Activated gamma-delta T cell (primary cell): ENCODE measurements around the gene TM4SF20.

Experiments used
- DNase-seq: peaks from one replicate; lab custom pipeline; 2025; lab: John Stamatoyannopoulos, UW

TM4SF20 gene

DNA sequence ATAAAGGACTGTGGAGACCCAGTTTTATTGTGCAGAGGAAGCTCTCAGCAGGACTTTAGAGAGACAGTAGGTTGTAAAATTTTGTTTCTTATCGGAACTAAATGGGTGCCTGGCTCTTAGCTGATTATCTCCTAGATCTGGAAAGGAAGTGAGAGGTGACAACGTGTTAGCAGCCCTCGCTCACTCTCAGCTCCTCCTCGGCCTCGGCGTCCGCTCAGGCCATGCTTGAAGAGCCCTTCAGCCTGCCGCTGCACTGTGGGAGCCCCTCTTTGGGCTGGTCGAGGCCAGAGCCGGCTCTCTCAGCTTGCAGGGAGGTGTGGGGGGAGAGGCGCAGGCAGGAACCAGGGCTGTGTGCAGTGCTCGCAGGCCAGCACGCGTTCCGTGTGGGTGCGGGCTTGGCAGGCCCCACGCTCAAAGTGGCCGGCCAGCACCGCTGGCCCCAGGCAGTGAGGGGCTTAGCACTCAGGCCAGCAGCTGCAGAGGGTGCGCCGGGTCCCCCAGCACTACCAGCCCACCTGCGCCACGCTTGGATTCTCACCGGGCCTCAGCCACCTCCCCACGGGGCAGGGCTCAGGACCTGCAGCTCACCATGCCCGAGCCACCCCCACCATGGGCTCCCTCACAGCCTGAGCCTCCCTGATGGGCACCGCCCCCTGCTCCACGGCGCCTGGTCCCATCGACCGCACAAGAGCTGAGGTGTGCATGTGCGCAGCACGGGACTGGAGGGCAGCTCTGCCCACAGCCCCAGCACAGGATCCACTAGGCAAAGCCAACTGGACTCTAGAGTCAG is 58.6 kb downstream of the TM4SF20 start:
- DNase-seq = no peak

GRCh38 chr2:227317834-227318233 is 61.3 kb downstream of the TM4SF20 start:
- DNase-seq = no peak

DNA sequence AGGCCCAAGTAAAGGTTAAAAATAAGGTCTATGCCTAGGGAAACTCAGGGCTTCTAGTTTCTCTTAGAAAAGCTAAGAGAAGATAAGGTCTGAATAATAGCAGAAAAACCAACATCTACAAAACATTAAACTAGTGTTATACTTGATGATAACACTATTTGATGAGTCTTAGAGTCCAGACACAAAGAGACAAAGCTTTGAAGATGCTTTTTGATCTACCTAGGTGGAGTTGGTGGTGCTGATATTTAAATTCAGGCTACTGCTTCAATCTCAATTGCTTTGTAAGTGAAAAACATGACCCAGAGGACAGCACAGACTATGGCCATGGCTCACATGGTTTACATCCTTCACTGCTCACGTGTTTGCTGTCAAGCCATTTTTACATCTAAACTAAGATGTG is 65.8 kb downstream of the TM4SF20 start:
- DNase-seq = no peak

GRCh38 chr2:227312579-227312978 is 66.5 kb downstream of the TM4SF20 start:
- no peak for DNase-seq
